NB4 (cell line): ENCODE measurements around the gene IFNK.
"Not testable (repeated sequence)": the region's sequence is repeated elsewhere in the genome, so short reads cannot be mapped to it uniquely, and the experiment has no call there.

Experiments used
- DNase-seq: peaks from one replicate; pipeline ENCODE4 v3.0.0; 2010; ENCODE audit warnings: low read depth
- H3K4me3 ChIP-seq: one replicate; pipeline ENCODE4 v1.5.1; 2011; ENCODE audit warnings: mild to moderate bottlenecking, low read depth, low read length, moderate library complexity
- CTCF ChIP-seq: IDR thresholded peaks from one replicate; pipeline ENCODE4 v1.5.1; 2012; ENCODE audit warnings: low read depth, low read length
- MAX ChIP-seq: IDR thresholded peaks from 2 replicates; pipeline ENCODE4 v1.6.1; 2011; ENCODE audit warnings: low read depth, low read length
- MYC ChIP-seq: IDR thresholded peaks from 2 replicates; pipeline ENCODE4 v1.6.1; 2011; ENCODE audit warnings: low read depth, low read length
- POLR2A ChIP-seq: IDR thresholded peaks from 2 replicates; pipeline ENCODE4 v1.6.1; 2011; ENCODE audit warnings: mild to moderate bottlenecking; ENCODE audit not compliant: insufficient read length; ENCODE audit errors: extremely low read depth

The IFNK gene

GRCh38 chr9:27489087-27489876 lies 34.8 kb upstream of the IFNK start:
- H3K4me3 ChIP-seq: no peak overlapping the region
- TF ChIP-seq POLR2A (no peak), MAX (no peak), MYC (no peak), CTCF (no peak)
- DNase-seq: no peak

GRCh38 chr9:27491154-27491553 lies 32.9 kb upstream of the IFNK start:
- TF ChIP-seq MAX (no peak), POLR2A (no peak), CTCF (no peak), MYC (no peak)
- peak; percentile 42 for DNase-seq
- no peak overlapping the region for H3K4me3 ChIP-seq

- TF ChIP-seq MYC (no peak), POLR2A (no peak), CTCF (no peak), MAX (no peak)
- no peak overlapping the region for H3K4me3 ChIP-seq
- no peak for DNase-seq
Observed at GRCh38 chr9:27495480-27496134, 28.5 kb upstream of the IFNK start.

- no peak for DNase-seq
- H3K4me3 ChIP-seq: no peak overlapping the region
- TF ChIP-seq MAX (no peak), POLR2A (no peak), MYC (no peak), CTCF (no peak)
Observed at GRCh38 chr9:27496135-27496504, 28.0 kb upstream of the IFNK start.

- no peak for TF ChIP-seq CTCF
- TF ChIP-seq MYC: no peak
- no peak for TF ChIP-seq POLR2A
- TF ChIP-seq MAX: no peak
- DNase-seq: no peak
- no peak overlapping the region for H3K4me3 ChIP-seq
Observed at GRCh38 chr9:27497883-27498417, 26.1 kb upstream of the IFNK start.

- H3K4me3 ChIP-seq: no peak overlapping the region
- DNase-seq: peak; percentile 55
- TF ChIP-seq MYC: no peak
- TF ChIP-seq MAX: no peak
- no peak for TF ChIP-seq CTCF
- no peak for TF ChIP-seq POLR2A
Observed at GRCh38 chr9:27499451-27499850, 24.6 kb upstream of the IFNK start.

- not testable (repeated sequence) for H3K4me3 ChIP-seq, DNase-seq
Observed at GRCh38 chr9:27500902-27501301, 23.2 kb upstream of the IFNK start.
